GM21825 (cell line): Measurements from ENCODE around the gene KRT34.
"Not testable (repeated sequence)": the region's sequence is repeated elsewhere in the genome, so short reads cannot be mapped to it uniquely, and the experiment has no call there.

Experiments used
- ATAC-seq: cut with Tn5 transposase; IDR thresholded peaks from one replicate; pipeline ENCODE4 v1.9.1; 2021; ENCODE audit warnings: mild to moderate bottlenecking, moderate library complexity; ENCODE audit not compliant: unreplicated experiment

KRT34 gene

GRCh38 chr17:41404024-41404671 is 22.0 kb upstream of the KRT34 start:
- no peak for ATAC-seq

GRCh38 chr17:41403404-41404023 is 21.4 kb upstream of the KRT34 start:
- no peak for ATAC-seq

GRCh38 chr17:41402161-41402560 is 20.1 kb upstream of the KRT34 start:
- ATAC-seq, result no peak

- ATAC-seq, result no peak
Measured at GRCh38 chr17:41396996-41397660, 15.0 kb upstream of the KRT34 start, which contains the start of gene KRT31. Gene KRT31, minus strand, starts transcription at chr17:41397608. Its CDS starts 69 bp downstream, at chr17:41397539.

- ATAC-seq, result no peak
Measured at GRCh38 chr17:41396340-41396739, 14.2 kb upstream of the KRT34 start.

- ATAC-seq, result no peak
Measured at GRCh38 chr17:41395611-41396010, 13.5 kb upstream of the KRT34 start.

GRCh38 chr17:41395044-41395443 is 12.9 kb upstream of the KRT34 start:
- ATAC-seq, result not testable (repeated sequence)

- ATAC-seq, result no peak
Measured at GRCh38 chr17:41394254-41394996, 12.3 kb upstream of the KRT34 start.

GRCh38 chr17:41393826-41394225 is 11.7 kb upstream of the KRT34 start:
- no peak for ATAC-seq

- no peak for ATAC-seq
Measured at GRCh38 chr17:41393294-41393693, 11.2 kb upstream of the KRT34 start.

GRCh38 chr17:41392278-41392677 is 10.2 kb upstream of the KRT34 start:
- ATAC-seq, result no peak

GRCh38 chr17:41391535-41391934 is 9.4 kb upstream of the KRT34 start:
- ATAC-seq, result no peak

- ATAC-seq, result no peak
Measured at GRCh38 chr17:41390411-41390938, 8.4 kb upstream of the KRT34 start.

GRCh38 chr17:41387670-41388069 is 5.6 kb upstream of the KRT34 start:
- no peak for ATAC-seq

GRCh38 chr17:41386227-41386626 is 4.1 kb upstream of the KRT34 start:
- no peak for ATAC-seq

- ATAC-seq, result no peak
Measured at GRCh38 chr17:41383690-41384089, 1.6 kb upstream of the KRT34 start.

GRCh38 chr17:41382394-41382793 is 288 bp upstream of the KRT34 start:
- ATAC-seq, result no peak

- ATAC-seq, result not testable (repeated sequence)
Measured at GRCh38 chr17:41380091-41380490, 2.0 kb downstream of the KRT34 start.

- ATAC-seq, result no peak
Measured at GRCh38 chr17:41377546-41377945, 4.6 kb downstream of the KRT34 start.

GRCh38 chr17:41369713-41370112 is 12.4 kb downstream of the KRT34 start, which contains the start of gene KRT33B:
Gene KRT33B, minus strand, starts transcription at chr17:41369813. Its CDS starts 63 bp downstream, at chr17:41369750.
- ATAC-seq, result no peak

GRCh38 chr17:41369023-41369422 is 13.1 kb downstream of the KRT34 start:
- ATAC-seq, result no peak
